Posterior vena cava (tissue), 2 donors: ENCODE results near the gene TACC2. TPM values are rescaled to one million over a fixed set of nuclear protein-coding genes. Genes with fewer than 3 reads are reported as not detected.

Experiments
- DNase-seq: peaks from one replicate; pipeline ENCODE4 v3.0.0-alpha.2; 2020; ENCODE audit warnings: low spot score
- intact Hi-C, 2 donors: fragments of 100-400 bp; cut with DNase I; formaldehyde crosslinking; loops; one replicate each; pipeline versions ENCODE4 v1.14.1 to v1.14.2; 2022 to 2023
- total RNA-seq, 2 donors: library from RNA; stranded (reverse); fragmentation: NEBNext Ultra II Directional; extraction: Animal tissue kit (Norgen Biotek cat#: 25700); gene quantifications; one replicate each; pipeline ENCODE4 v1.2.1, GENCODE V29; 2021
- donor health status: DM: yes; HTN: yes; CAD: no.
- donor health status: DM: yes; HTN: yes; CAD: no.

TACC2 gene
- total RNA-seq, 2 donors from 2014 or later = 54.6 to 75.8 TPM

DNA sequence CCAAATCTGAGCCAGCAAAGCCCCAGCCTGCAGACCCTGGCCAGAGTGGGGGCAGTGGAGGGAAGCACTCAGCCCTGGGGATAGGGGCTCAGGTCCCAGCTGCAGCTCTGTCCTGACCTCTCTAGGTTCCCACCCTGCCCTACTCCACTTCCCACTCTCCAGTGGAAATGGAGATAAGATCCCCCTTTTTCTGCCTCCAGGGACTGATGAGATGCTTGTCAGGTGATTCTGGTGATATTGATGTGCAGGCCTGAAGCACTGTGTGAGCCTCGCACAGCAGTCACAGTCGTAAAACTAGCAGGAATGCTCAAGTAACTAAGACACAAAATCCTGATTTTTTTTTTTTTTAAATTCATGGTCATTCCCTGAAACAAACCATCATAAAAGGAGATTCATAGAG, 227.1 kb downstream of the TACC2 start:
- DNase-seq = no peak
- intact Hi-C loops = loop anchor here in 1 of 2 donors (5.0 kb wide), 1 partner anchor 1216 kb away; no protein-coding TSS in a partner anchor

DNA sequence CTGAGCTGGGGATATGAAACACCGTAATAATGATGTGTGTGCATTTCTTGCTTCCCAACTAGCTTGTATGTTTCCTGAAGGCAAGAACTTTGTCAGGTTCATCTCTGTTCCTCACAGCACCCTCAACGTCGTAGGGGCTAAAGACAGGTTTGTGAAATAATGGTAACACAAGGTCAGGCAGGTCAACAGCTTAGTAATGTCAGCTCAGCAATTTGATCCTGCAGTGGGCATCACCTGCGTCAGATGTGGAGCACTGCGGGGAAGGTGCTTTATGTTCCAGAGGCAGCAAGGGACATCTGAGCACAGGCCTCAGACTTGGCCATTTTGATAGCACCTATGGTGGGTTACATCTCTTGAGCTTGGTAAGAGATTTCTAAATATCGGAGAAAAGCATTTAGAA, 230.4 kb downstream of the TACC2 start:
- DNase-seq = no peak
- intact Hi-C loops = loop anchor here in 1 of 2 donors (5.0 kb wide), 1 partner anchor 1213 kb away; no protein-coding TSS in a partner anchor

GRCh38 chr10:122220736-122221135, 231.8 kb downstream of the TACC2 start:
- no peak for DNase-seq
- intact Hi-C loops = no loop called here

DNA sequence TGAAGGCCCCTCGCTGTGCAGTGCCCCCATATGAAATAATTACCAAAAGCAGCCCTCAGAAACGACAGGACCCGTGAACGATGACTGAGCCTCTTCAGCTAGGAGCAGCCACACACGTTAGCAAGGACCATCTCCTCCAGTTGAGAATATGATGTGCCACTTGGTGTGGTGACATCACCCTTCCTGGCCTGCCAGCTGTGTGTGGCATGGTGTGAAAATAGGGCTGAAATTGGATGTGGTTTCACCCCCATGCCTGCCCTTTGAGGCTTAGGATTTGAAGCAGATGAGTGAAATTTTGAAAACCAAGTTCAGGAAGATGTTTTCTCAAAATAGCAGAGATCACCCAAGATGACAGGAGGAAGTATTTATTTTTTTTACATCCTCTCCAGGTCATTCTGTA, 233.0 kb downstream of the TACC2 start:
- no peak for DNase-seq
- intact Hi-C loops = no loop called here

- DNase-seq = no peak
- intact Hi-C loops = no loop called here
These were observed 233.7 kb downstream of the TACC2 start for GRCh38 chr10:122222638-122223037.

GRCh38 chr10:122224159-122224558, 235.2 kb downstream of the TACC2 start:
- intact Hi-C loops = no loop called here
- no peak for DNase-seq

DNA sequence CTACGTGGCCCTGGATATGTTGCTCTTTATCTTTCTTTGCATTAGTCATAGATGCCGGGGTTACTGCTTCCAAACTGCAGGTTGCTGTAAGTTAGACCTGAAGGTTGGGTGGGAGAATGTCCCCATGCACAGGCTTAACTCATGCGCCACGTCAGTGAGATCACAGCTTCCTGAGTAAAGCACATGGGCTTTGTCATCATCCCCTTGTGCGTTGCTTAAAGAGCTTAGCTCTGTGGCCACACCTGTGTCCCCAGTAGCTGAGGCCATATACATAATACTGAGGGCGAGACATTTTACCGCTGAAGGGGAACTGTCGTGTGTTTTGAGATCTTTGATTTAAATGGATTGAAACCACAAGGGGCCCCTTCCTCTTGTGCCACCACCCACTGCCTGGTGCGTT, 236.4 kb downstream of the TACC2 start:
- intact Hi-C loops = no loop called here
- no peak for DNase-seq

DNA sequence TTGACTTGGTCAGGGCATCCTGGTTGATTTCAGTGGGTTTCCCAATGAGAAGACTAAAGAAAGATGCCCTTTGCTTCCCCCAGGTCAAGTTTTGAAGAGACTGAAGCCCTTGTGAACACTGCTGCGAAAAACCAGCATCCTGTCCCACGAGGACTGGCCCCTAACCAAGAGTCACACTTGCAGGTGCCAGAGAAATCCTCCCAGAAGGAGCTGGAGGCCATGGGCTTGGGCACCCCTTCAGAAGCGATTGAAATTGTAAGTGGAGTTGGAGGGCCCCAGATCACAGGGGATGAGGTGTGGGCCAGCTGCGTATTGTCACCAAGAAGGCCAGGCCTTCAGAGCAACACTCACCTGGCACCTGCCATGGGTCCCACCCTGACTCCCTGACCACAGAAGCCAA, 238.8 kb downstream of the TACC2 start:
- no peak for DNase-seq
- intact Hi-C loops = no loop called here

GRCh38 chr10:122229666-122230065, 240.7 kb downstream of the TACC2 start:
- intact Hi-C loops = no loop called here
- no peak for DNase-seq

- intact Hi-C loops = no loop called here
- peak; percentile 62 for DNase-seq
These were observed 241.3 kb downstream of the TACC2 start for GRCh38 chr10:122230222-122230621.

GRCh38 chr10:122232769-122233168, 243.8 kb downstream of the TACC2 start:
- intact Hi-C loops = no loop called here
- DNase-seq = no peak

DNA sequence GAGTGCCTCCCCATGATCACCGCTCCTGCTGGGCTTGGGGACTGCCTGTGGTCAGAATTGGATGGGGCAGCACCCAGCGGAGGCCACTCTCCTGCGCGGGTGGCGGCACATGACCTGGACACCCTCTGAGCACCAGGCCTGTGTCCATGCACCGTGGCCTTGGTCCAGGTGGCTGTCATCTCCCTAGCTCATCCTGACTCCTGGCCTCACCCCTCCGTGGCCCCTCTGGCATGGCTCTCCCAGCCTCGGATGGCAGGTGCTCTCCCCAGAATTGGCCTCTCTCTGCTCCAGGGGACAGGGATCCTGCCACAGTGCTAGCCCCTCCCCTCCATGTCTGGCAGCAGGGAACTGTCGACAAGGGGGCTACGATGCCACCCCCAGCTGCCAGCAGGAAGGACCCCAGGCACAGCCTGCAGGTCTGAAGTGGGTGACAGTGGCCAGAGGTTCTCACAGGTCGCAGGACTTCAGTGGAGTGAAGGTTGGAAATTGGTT, 244.9 kb downstream of the TACC2 start:
- DNase-seq = no peak
- intact Hi-C loops = no loop called here

DNA sequence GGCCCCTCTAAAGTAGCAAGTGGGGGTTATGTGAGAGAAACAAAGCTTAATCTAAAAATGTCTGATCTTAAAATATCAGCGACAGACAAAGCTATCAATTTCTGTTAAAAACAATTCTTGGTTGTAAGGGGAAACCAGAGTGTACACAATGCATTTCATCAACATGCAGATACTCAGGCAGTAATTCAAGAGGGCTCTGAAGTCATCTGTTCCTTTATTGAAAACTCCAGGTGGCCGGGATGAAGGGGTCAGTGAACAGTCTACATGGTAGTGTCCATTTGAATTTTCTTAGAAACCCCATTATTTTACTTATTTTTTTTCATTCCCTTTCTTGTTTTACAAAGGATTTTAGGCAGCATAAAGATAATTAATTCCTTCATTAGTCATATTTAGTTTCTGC, 245.5 kb downstream of the TACC2 start:
- intact Hi-C loops = no loop called here
- no peak for DNase-seq

DNA sequence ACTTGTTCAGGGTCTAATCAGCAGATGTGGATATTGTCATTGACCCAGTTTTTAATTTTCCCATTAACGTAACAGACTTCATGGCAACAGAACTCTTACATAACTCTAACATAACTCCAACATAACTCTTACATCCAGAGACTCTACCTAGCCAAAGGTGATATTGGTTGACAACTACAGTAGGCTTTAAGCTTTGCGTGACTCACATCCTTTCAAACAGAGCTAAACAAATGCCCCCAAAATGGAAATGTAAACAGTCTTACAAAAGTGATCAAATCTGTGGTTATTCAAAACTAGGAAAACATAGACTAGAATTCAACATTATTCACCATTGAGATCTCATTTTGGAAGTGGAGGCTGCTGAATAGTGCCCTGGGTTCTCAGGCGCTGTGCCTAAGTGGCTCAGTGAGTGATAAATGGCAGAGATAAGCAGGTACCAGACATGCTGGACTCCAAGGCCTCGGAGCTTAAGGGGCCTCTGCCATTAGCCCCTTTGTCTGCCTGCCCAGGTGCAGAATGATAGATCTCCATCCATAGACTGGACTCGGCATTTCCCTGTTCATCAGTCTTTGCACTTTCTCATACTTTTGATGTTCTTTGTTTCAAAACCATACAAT, 247.8 kb downstream of the TACC2 start:
- DNase-seq = peak; percentile 22
- intact Hi-C loops = no loop called here

- intact Hi-C loops = no loop called here
- DNase-seq = peak; percentile 64
These were observed 248.5 kb downstream of the TACC2 start for GRCh38 chr10:122237331-122237990.

- intact Hi-C loops = no loop called here
- DNase-seq = peak; percentile 81
These were observed 250.8 kb downstream of the TACC2 start for GRCh38 chr10:122239578-122240257.

DNA sequence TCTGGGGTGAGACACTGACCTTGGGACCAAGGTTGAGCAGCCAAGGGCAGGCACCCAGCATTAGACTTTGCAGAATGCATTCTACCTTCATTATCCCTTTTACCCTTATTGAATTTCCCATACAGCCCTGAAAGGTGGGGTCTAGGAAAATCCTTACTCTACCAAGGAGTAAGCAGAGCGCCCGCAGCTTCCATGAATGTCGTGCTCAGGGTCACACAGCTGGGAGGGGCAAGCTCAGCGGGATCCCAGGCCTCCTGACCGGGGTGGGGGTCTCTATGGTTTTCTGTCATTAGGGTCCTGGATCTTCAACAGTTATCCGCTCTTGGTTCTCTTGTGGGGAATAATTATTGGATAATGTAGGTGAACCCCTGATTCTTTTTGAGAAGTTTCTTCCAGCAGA, 251.4 kb downstream of the TACC2 start:
- DNase-seq = peak; percentile 58
- intact Hi-C loops = no loop called here

DNA sequence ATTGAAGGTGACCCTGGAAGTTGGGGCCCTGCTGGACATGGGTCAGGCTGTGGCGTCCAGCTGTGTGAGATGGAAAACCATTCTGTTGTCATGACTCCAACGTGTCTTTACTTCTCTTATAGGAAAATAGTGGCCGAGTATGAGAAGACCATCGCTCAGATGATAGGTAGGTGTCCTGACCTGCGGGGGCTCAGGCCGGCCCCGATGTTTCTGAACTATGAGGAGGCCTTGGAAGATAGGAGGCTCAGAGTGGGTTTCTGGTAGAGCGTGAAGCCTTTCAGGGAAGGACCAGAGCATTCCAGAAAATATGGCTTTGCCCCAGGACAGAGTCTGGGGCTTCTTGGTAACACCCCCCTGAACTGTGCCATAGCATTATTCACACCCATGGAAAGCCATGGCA, 252.9 kb downstream of the TACC2 start:
- intact Hi-C loops = no loop called here
- DNase-seq = peak; percentile 73

DNA sequence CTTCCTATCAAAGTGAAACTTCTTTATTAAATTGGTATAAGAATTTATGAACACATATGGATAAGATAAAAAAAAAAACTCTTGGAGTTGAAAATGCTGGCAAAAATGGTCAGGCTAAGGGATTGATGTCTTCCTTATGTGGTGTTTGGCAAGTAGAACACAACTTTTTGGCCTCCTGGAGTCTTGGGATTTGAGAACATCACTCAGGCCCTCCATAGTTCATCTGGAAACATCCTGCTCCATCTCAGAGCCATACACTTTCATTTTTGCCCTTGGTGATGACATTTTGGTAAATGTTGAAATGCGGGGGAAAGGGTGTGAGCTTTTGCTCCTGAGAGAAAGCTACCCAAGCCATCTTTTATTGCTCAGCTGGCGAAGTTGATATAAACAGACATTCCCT, 254.6 kb downstream of the TACC2 start:
- intact Hi-C loops = no loop called here
- DNase-seq = no peak
